Type B pancreatic cell (in vitro differentiated cells): ENCODE measurements around the gene MGAM2. TPM values are rescaled to one million over a fixed set of nuclear protein-coding genes. Genes with fewer than 3 reads are reported as not detected.
A peak's percentile ranks its signal among the peaks of the same experiment; 100 is the strongest.

Experiments
- DNase-seq: peaks from one replicate; pipeline ENCODE4 v3.0.0; 2021; ENCODE audit warnings: mixed read lengths; ENCODE audit not compliant: unreplicated experiment; ENCODE audit errors: extremely low spot score
- H3K27ac Mint-ChIP-seq: 2 replicates; pipeline ENCODE4 v1.8.0; 2021; ENCODE audit warnings: mild to moderate bottlenecking, mixed read lengths
- H3K27me3 Mint-ChIP-seq: 2 replicates; pipeline ENCODE4 v1.8.0; 2021; ENCODE audit warnings: mixed read lengths
- H3K36me3 Mint-ChIP-seq: 2 replicates; pipeline ENCODE4 v1.8.0; 2021; ENCODE audit warnings: mixed read lengths
- H3K4me1 Mint-ChIP-seq: one replicate; pipeline ENCODE4 v1.8.0; 2021; ENCODE audit warnings: mixed read lengths; ENCODE audit not compliant: unreplicated experiment
- H3K4me3 Mint-ChIP-seq: 2 replicates; pipeline ENCODE4 v1.8.0; 2021; ENCODE audit warnings: mild to moderate bottlenecking, mixed read lengths
- H3K9me3 Mint-ChIP-seq: 2 replicates; pipeline ENCODE4 v1.8.0; 2021; ENCODE audit warnings: mixed read lengths
- total RNA-seq: library from RNA; stranded (reverse); gene quantifications from 2 replicates; pipeline ENCODE4 v1.2.1, GENCODE V29; 2021; ENCODE audit warnings: low replicate concordance
- TF ChIP-seq, protein P1 (sequence below): fragments of 200-600 bp; sonication (generic); conservative IDR thresholded peaks from 2 replicates; pipeline ENCODE4 v1.5.0; 2021; ENCODE audit warnings: antibody characterized with exemption, mild to moderate bottlenecking

MGAM2 gene
- total RNA-seq, 1 donor from 2014 or later, result 5.9 TPM

DNA sequence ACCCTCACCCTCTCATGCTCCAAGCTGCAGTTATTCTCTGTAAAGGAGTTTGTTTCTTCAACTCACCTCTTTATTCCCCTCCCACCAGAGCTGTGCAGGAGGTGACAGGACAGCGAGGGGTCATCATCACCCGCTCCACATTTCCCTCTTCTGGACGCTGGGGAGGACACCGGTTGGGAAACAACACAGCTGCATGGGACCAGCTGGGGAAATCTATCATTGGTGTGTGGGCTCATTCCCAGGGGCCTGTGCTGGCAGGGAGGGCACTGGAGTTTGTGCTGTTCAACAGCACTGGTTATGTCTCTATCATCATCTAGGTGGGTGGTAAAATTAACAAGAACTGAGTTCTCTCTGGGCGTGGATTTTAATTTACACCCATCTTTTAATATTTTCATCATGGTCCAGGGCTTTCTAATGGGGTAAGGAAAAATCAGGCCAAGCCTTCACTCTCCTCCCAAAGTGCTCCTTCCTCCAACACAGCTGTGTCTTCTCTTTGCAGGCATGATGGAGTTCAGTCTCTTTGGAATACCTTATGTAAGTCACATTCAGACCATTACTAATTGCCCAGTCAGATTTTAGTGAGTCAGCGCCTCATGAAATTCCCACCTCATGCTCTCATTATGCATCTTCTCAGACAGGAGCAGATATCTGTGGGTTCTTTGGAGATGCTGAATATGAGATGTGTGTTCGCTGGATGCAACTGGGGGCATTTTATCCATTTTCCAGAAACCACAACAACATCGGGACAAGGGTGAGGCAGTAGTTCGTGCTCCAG lies 84.7 kb downstream of the MGAM2 start:
- H3K36me3 Mint-ChIP-seq, result no peaks in the 10 kb centered on the region
- H3K4me3 Mint-ChIP-seq, result no peak overlapping the region
- peaks cover 4% of the 10 kb centered on the region for H3K27me3 Mint-ChIP-seq
- H3K9me3 Mint-ChIP-seq, result no peaks in the 10 kb centered on the region
- H3K4me1 Mint-ChIP-seq, result no peaks in the 10 kb centered on the region
- no peak overlapping the region for H3K27ac Mint-ChIP-seq
- DNase-seq, result no peak
- TF ChIP-seq, protein P1, sequence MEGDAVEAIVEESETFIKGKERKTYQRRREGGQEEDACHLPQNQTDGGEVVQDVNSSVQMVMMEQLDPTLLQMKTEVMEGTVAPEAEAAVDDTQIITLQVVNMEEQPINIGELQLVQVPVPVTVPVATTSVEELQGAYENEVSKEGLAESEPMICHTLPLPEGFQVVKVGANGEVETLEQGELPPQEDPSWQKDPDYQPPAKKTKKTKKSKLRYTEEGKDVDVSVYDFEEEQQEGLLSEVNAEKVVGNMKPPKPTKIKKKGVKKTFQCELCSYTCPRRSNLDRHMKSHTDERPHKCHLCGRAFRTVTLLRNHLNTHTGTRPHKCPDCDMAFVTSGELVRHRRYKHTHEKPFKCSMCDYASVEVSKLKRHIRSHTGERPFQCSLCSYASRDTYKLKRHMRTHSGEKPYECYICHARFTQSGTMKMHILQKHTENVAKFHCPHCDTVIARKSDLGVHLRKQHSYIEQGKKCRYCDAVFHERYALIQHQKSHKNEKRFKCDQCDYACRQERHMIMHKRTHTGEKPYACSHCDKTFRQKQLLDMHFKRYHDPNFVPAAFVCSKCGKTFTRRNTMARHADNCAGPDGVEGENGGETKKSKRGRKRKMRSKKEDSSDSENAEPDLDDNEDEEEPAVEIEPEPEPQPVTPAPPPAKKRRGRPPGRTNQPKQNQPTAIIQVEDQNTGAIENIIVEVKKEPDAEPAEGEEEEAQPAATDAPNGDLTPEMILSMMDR, result no peak

DNA sequence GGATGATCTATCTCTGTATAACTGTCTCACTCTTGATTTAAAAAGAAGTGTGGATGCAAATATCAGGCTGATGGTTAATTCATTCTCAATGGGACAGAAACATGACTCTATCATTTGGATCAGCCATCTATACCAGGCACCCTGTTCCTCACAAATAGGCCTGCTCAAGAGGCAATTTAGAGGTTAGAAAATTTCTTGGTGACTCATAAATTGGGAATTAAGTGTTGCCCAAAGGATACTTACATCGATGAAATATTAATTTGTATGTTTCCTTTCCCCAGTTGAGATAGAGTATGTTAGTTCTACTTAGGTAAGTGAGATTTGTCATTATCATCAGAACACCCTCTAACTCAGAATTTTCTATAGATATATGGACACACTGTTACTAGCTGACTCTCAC lies 88.7 kb downstream of the MGAM2 start:
- peaks cover 4% of the 10 kb centered on the region for H3K27me3 Mint-ChIP-seq
- no peak overlapping the region for H3K4me3 Mint-ChIP-seq
- no peaks in the 10 kb centered on the region for H3K36me3 Mint-ChIP-seq

GRCh38 chr7:142228537-142229104 lies 117.1 kb downstream of the MGAM2 start:
- H3K27me3 Mint-ChIP-seq, result peaks cover 3% of the 10 kb centered on the region
- no peak for DNase-seq
- H3K4me3 Mint-ChIP-seq, result no peak overlapping the region
- H3K36me3 Mint-ChIP-seq, result no peaks in the 10 kb centered on the region
- no peak overlapping the region for H3K27ac Mint-ChIP-seq
- no peaks in the 10 kb centered on the region for H3K4me1 Mint-ChIP-seq
- TF ChIP-seq, protein P1, result no peak
- no peaks in the 10 kb centered on the region for H3K9me3 Mint-ChIP-seq

More for the DNA sequence above, 88.7 kb downstream of the MGAM2 start:
- H3K9me3 Mint-ChIP-seq, result no peaks in the 10 kb centered on the region
- DNase-seq, result no peak
- no peak overlapping the region for H3K27ac Mint-ChIP-seq
- H3K4me1 Mint-ChIP-seq, result no peaks in the 10 kb centered on the region
- TF ChIP-seq, protein P1, result no peak

- Mint-ChIP-seq H3K27me3 (peaks cover 20% of the 10 kb centered on the region), H3K4me1 (no peaks in the 10 kb centered on the region), H3K4me3 (no peak overlapping the region), H3K9me3 (no peaks in the 10 kb centered on the region), H3K27ac (no peak overlapping the region), H3K36me3 (no peaks in the 10 kb centered on the region)
- TF ChIP-seq, protein P1, result peak; percentile 43
- DNase-seq, result no peak
These were observed 120.2 kb downstream of the MGAM2 start for GRCh38 chr7:142231716-142232115.

- H3K4me3 Mint-ChIP-seq, result no peak overlapping the region
- H3K27ac Mint-ChIP-seq, result no peak overlapping the region
- TF ChIP-seq, protein P1, result no peak
- no peak for DNase-seq
- no peaks in the 10 kb centered on the region for H3K36me3 Mint-ChIP-seq
- peaks cover 21% of the 10 kb centered on the region for H3K27me3 Mint-ChIP-seq
- H3K9me3 Mint-ChIP-seq, result no peaks in the 10 kb centered on the region
- H3K4me1 Mint-ChIP-seq, result no peaks in the 10 kb centered on the region
These were observed 129.0 kb downstream of the MGAM2 start for GRCh38 chr7:142240546-142240945.
